ENCODE measurements around the gene ETS1.

DNA sequence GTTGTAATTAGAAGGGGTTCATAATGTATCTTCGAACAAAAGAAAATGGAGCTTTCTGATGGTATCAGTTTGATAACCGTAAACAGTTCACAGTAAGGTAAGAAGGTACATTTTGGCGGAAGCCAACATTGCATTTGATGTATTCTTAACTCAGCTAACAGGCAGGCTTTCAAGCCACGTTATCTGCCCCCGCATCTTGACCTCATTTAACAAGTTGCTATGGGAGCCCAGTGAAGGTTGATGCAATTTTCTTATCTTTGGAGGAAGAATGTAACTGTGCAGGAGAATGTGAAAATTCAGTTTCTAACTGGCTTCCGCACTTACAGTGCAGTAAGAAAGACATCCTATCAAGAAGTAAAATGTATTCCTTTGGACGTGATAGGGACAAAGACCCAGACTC, 110.6 kb downstream of the ETS1 start:
- TF ChIP-seq, protein P1, sequence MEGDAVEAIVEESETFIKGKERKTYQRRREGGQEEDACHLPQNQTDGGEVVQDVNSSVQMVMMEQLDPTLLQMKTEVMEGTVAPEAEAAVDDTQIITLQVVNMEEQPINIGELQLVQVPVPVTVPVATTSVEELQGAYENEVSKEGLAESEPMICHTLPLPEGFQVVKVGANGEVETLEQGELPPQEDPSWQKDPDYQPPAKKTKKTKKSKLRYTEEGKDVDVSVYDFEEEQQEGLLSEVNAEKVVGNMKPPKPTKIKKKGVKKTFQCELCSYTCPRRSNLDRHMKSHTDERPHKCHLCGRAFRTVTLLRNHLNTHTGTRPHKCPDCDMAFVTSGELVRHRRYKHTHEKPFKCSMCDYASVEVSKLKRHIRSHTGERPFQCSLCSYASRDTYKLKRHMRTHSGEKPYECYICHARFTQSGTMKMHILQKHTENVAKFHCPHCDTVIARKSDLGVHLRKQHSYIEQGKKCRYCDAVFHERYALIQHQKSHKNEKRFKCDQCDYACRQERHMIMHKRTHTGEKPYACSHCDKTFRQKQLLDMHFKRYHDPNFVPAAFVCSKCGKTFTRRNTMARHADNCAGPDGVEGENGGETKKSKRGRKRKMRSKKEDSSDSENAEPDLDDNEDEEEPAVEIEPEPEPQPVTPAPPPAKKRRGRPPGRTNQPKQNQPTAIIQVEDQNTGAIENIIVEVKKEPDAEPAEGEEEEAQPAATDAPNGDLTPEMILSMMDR (IDR thresholded peaks at IDR 0.05; ENCODE audit: low read length) = no peak
- no peak for TF ChIP-seq EZH2 (IDR thresholded peaks at IDR 0.05; ENCODE audit: borderline replicate concordance, low read length)

All from OCI-LY1 (cell line).